GM12891 (cell line): ENCODE data around the gene FOXO3.

Experiments used
- DNase-seq: peaks from one replicate; pipeline ENCODE4 v3.0.0; 2011; ENCODE audit warnings: low spot score; ENCODE audit not compliant: insufficient read length
- FAIRE-seq: peaks from 2 replicates; lab custom pipeline; 2011; peaks lifted over from hg19 to GRCh38; lab: Jason Lieb, UNC
- PAX5 ChIP-seq: IDR thresholded peaks from 2 replicates; pipeline ENCODE4 v1.6.1; 2011; ENCODE audit warnings: low read length, moderate library complexity, mild to moderate bottlenecking; ENCODE audit not compliant: insufficient read depth, severe bottlenecking
- POLR2A ChIP-seq: IDR thresholded peaks from 2 replicates; pipeline ENCODE4 v1.6.1; 2011; ENCODE audit warnings: low read depth, low read length, control low read depth
- POLR2AphosphoS5 ChIP-seq: IDR thresholded peaks from 2 replicates; pipeline ENCODE4 v1.6.1; 2011; ENCODE audit warnings: low read depth, low read length, control low read depth
- POU2F2 ChIP-seq: IDR thresholded peaks from 2 replicates; pipeline ENCODE4 v1.6.1; 2011; ENCODE audit warnings: low read depth, mild to moderate bottlenecking, control low read depth, low read length, moderate library complexity
- SPI1 ChIP-seq: IDR thresholded peaks from 2 replicates; pipeline ENCODE4 v1.6.1; 2011; ENCODE audit warnings: low read depth, low read length, control low read depth
- TAF1 ChIP-seq: IDR thresholded peaks from 2 replicates; pipeline ENCODE4 v1.6.1; 2011; ENCODE audit warnings: low read depth, low read length, control low read depth

Gene FOXO3

DNA sequence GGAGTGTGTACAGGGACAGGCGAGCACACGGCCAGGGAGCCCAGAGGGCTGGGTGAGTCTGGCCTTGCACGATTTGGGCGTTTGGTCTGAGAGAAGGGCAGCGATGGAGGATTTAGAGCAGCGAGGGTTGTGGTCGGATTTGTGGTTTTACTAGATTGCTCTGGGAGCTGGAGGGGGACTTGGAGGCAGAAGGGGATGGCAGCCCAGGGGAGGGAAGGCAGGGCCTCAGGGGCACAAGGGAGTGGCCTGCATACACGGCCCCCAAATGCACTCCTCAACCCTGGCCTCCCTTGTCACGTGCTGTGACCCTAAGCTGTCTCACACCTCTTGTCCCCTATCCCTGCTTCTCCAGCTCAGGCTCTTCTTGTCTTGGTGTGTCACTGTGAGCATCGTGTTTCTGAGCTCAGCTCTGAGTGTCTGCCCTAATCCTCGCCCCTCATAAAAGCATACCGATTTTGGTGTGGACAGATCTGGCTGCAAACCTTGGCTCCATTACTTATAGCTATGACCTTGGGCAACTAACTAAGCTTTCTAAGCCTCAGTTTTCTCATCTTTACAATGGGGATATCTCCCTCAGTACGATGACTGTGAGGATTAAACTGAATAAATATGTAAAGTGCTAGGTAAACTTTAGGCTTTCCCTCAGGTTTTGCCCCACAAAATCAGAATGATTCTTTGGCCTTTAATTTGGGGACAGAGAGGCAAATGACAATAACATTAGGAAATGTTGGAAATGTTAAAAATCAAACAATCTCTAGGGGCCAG, 167.4 kb downstream of the FOXO3 start:
- DNase-seq (no peak), FAIRE-seq (no peak)
- no peak for TF ChIP-seq POLR2AphosphoS5
- TF ChIP-seq TAF1, result no peak
- no peak for TF ChIP-seq SPI1

DNA sequence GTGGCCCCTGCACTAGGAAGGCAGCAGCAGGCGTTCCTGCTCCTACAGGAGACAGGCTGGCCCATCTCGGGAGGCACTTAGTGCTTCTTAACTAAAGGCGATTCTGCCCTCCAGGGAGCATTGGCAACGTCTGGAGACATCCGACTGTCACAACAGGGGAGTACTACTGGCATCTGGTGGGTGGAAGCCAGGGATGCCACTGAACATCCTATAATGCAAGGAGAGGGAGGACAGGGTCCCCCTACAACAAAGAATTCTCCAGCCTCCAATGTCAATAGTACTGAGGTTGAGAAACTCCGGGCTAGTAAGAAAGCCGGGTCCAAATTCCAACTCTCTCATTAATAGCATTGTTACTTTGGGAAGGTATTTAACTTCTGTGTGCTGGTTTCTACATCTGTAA, 168.1 kb downstream of the FOXO3 start:
- DNase-seq (no peak), FAIRE-seq (no peak)
- TF ChIP-seq PAX5, result no peak
- no peak for TF ChIP-seq POU2F2
- TF ChIP-seq POLR2A, result no peak
- TF ChIP-seq POLR2AphosphoS5, result no peak
- TF ChIP-seq SPI1, result no peak
- TF ChIP-seq TAF1, result no peak

DNA sequence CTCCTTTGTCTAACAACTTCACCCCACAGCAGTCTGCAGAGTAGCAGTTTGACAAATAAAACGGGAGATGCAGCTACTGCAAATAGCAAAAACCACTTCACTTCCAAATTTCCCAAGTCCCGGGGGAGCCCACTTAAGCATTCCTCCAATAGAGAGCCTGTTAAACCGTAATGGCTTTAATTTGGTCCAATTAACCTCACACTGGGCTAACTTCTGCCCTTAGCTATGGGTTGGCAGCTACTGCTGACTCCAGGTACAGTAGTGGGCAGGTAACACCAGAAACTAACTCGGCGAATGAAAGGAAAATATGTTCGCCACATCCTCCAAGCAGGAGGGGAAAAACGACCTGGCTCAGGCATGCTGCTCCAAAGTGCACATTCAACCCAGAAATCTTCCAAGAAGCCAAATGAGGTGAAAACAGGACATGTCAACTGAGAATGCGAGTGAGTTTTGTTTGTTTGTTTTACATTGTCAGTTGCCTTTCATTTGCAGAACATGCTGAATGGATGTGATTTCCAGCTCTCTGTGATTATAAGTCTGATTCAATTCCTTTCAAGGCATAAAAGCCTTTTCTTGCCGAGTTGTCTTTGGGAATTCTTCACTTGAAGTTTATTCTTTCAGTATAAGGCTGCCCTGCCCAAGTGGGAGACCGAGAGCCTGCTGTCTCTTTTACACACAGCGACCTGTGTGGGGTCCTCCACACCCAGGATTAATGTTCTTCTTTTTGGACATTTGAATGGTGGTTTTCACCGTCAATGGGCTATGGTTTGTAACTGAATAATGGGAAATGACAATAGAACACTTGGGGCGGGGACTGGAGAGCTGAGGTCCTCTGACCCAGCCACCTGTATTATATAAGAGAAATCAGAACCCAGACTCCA, 170.2 kb downstream of the FOXO3 start:
- TF ChIP-seq PAX5 (no peak), POU2F2 (no peak), SPI1 (no peak), TAF1 (no peak), POLR2A (no peak), POLR2AphosphoS5 (no peak)
- FAIRE-seq (no peak), DNase-seq (no peak)

DNA sequence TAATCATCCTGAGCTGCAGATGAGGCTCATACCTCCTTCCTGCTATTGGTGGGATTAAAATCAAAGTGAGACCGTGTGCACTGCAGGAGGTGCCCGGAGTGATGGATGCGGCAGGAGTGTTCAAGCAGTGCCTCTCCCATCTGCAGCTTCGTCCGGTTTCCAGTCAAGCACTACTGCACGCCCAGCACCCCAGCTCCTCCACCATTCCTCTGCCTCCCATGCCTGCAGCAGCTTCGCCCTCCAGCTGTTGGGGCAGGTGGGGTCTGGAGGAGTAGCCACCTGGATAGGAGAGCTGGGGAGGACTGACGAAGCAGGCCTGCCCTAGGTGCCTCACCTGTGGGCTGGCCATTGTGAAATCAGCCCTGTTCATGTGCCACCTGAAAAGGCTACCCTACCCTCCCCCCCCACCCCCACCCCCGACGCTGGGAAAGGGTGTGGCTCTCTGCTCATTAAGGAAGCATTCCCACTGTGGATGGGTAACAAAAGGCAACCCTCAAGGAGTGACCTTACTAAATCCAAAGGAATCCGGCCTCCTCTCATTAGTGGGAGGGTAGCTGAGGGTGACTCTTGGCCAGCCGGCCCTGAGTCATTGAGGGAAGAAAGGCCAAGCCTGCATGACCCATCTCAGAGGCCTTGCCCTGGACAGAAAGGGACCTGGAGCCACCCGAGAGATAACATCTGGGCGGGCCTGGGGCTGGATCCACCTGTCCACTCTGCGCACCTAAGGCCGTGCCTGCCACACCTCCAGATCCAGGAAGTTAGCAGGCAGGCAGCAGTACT, 171.6 kb downstream of the FOXO3 start:
- TF ChIP-seq POLR2A (no peak), PAX5 (no peak), TAF1 (no peak), POU2F2 (no peak), SPI1 (no peak), POLR2AphosphoS5 (no peak)
- DNase-seq (no peak), FAIRE-seq (no peak)

DNA sequence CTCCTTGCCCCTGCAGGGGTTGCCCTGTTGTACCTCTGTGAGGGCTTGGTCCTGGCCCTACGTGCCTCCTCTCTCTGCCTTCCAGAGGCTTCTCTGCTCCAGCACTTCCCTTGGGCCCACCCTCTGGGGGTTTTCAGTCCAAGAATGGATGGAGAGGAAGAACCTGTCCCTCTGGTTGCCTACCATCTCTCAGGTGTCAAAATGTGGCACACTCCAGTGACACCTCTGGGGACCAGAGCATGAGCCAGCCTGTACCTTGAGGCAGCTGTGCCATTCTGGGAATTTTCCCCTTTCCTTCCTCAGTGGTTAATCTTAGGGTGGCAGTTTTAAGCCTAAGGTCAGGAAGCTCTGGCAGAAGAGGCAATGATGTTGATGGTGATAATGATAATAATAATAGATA, 172.3 kb downstream of the FOXO3 start:
- FAIRE-seq, result no peak
- TF ChIP-seq POLR2AphosphoS5 (no peak), SPI1 (no peak), TAF1 (no peak), POLR2A (no peak), POU2F2 (no peak), PAX5 (no peak)
- DNase-seq, result no peak

DNA sequence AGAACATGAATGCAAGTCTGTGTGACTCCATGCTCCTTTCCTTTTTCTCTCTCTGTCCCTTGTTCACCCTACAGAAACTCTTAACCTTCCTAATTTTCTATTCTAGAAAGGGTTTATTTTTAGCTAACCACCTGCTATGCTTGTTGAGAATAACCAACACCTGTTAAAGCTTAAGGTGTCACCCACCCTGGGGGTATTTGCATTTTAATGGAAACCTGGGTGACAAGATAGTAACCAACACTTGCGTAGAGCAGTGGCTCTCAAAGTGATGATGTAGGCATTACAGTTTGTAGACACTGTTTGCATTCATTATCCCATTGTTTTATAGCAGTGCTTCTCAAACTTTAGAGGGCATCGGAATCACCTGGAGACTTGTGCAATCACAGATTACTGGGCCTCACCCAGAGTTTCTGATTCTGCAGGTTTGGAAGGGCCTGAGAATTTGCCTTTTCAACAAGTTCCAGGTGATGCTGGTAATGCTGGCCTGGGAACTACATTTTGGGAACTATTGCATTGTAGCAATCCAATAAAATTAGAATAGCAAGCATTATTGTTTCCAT, 173.1 kb downstream of the FOXO3 start:
- FAIRE-seq, result no peak
- TF ChIP-seq PAX5 (no peak), POU2F2 (no peak)
- no peak for DNase-seq
